ENCODE results near the gene CARD11. TPM values are rescaled to one million over a fixed set of nuclear protein-coding genes. Genes with fewer than 3 reads are reported as not detected.

Gene CARD11
- total and polyA plus RNA-seq, 11 donors, result 0.15 to 3.2 (median 0.33) TPM; not detected in 2

DNA sequence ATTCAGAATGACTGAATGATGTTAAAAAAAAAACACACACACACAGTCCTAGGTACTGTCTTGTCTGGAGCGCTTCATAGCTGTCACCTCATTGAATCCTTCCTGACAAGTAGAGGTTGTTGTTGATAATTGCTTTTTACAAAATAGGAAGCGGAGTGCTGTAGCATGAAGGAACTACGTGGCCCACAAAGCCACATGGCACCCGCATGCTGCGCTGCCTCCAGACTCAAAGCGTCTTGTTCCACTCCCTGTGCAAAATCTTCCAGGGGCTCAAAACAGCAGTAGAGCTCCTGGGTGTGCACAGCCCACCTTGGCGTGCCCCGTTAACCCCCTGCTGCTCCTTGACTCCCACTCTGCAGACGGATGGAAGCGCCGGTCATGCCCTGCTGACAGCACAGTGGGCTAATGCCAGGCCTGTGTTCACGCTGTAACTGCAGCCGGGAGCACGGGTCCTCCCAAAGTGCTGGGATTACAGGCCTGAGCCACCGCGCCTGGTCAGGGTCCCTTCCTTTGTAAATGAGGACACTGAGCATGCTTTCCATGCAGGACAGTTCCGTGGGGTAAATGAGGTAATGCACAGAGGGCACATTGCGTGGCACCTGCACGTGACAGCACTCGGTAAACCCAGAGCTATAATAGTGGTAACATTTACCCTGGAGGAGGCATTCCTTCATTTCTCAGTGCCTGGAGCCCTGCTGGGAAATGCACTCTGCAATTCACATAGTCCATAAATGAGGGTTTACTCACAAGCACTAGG, 108.5 kb downstream of the CARD11 start:
- ATAC-seq, result no peak
- Histone ChIP-seq H3K4me1 (no peaks in the 10 kb centered on the region), H3K4me3 (no peak overlapping the region), H3K27me3 (peaks cover 0 to 42% (median 4%) of the 10 kb centered on the region in 9 donors), H3K36me3 (no peaks in the 10 kb centered on the region), H3K9me3 (no peaks in the 10 kb centered on the region), H3K27ac (no peak overlapping the region)
- intact Hi-C loops (cut with DNase I), result no loop called here
- WGBS, 4 donors, result 88 to 93% (median 90%) methylated on average over 18 to 20 of the region's 20 CpGs
- DNase-seq, result peak in 1 of 5 donors; percentile 23
- TF ChIP-seq CTCF (IDR thresholded peaks at IDR 0.05) (no peak), POLR2A (IDR thresholded peaks at IDR 0.05) (no peak)

- TF ChIP-seq POLR2A (IDR thresholded peaks at IDR 0.05) (no peak), CTCF (IDR thresholded peaks at IDR 0.05) (no peak)
- no peaks in the 10 kb centered on the region for H3K9me3 ChIP-seq
- no peak for ATAC-seq
- peaks cover 0 to 3% (median 0%) of the 10 kb centered on the region in 12 donors for H3K4me1 ChIP-seq
- WGBS, 4 donors, result 79 to 86% (median 83%) methylated on average over 14 to 15 of the region's 15 CpGs
- intact Hi-C loops (cut with DNase I), result no loop called here
- no peak overlapping the region for H3K27ac ChIP-seq
- H3K36me3 ChIP-seq, result no peaks in the 10 kb centered on the region
- H3K27me3 ChIP-seq, result peaks cover 0 to 42% (median 5%) of the 10 kb centered on the region in 9 donors
- peak in 1 of 5 donors; percentile 31 for DNase-seq
- H3K4me3 ChIP-seq, result no peak overlapping the region
Measured at GRCh38 chr7:2934211-2934731, 109.4 kb downstream of the CARD11 start.

GRCh38 chr7:2932402-2933251, 111.0 kb downstream of the CARD11 start:
- H3K27me3 ChIP-seq, result peaks cover 0 to 44% (median 5%) of the 10 kb centered on the region in 9 donors
- DNase-seq, result peak in 1 of 5 donors; percentile 42
- WGBS, 4 donors, result 78 to 88% (median 82%) methylated on average over 33 of the region's 33 CpGs
- H3K4me3 ChIP-seq, result no peak overlapping the region
- peaks cover 0 to 8% (median 0%) of the 10 kb centered on the region in 12 donors for H3K4me1 ChIP-seq
- H3K36me3 ChIP-seq, result no peaks in the 10 kb centered on the region
- no peak for ATAC-seq
- H3K9me3 ChIP-seq, result no peaks in the 10 kb centered on the region
- TF ChIP-seq CTCF (IDR thresholded peaks at IDR 0.05) (no peak), POLR2A (IDR thresholded peaks at IDR 0.05) (no peak)
- intact Hi-C loops (cut with DNase I), result no loop called here
- no peak overlapping the region for H3K27ac ChIP-seq

GRCh38 chr7:2931034-2931415, 112.6 kb downstream of the CARD11 start:
- Histone ChIP-seq H3K4me3 (no peak overlapping the region), H3K27me3 (peaks cover 0 to 37% (median 3%) of the 10 kb centered on the region in 9 donors), H3K36me3 (no peaks in the 10 kb centered on the region), H3K9me3 (no peaks in the 10 kb centered on the region), H3K27ac (no peak overlapping the region), H3K4me1 (peaks cover 0 to 8% (median 0%) of the 10 kb centered on the region in 12 donors)
- DNase-seq (peak in 1 of 5 donors; percentile 33), ATAC-seq (no peak)
- TF ChIP-seq POLR2A (IDR thresholded peaks at IDR 0.05), result no peak
- TF ChIP-seq CTCF (IDR thresholded peaks at IDR 0.05), result no peak
- intact Hi-C loops (cut with DNase I), result no loop called here
- 87 to 98% (median 93%) methylated on average over 9 of the region's 9 CpGs for WGBS, 4 donors

Data from heart left ventricle (tissue), 16 donors.